HG03378 (cell line): ENCODE data around the gene KCP.

Experiments used
- ATAC-seq: cut with Tn5 transposase; IDR thresholded peaks from one replicate; pipeline ENCODE4 v1.9.1; 2021; ENCODE audit warnings: mild to moderate bottlenecking, moderate library complexity; ENCODE audit not compliant: unreplicated experiment

KCP gene

GRCh38 chr7:128842674-128843641 is 67.6 kb downstream of the KCP start:
- ATAC-seq: no peak

DNA sequence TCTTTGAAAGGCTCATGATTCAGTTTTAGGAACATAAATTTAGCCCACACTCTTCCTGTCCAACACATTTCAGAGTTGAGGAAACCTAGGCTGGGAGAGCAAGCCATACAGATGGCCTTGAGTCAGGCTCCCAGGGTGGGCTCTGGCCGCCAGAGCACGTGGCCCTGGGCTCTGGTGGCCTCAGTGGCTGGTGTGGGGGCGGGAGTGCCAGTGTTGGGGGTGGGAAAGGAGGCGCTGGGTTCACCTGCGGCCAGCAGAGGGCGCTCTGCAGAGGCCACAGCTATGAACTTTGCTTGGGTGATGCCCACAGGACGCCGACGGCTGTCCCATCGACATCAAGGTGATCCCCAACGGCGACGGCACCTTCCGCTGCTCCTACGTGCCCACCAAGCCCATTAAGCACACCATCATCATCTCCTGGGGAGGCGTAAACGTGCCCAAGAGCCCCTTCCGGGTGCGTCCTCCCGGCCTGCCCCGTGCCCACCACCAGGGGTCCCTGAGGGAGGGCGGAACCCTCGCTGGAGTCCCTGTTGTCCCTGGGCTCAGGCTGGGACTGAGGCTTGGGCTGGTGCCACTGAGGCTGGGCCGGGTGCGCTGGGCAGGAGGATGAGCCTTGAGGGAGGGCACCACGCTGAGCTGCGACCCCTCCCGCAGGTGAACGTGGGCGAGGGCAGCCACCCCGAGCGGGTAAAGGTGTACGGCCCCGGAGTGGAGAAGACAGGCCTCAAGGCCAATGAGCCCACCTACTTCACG is 68.4 kb downstream of the KCP start:
- ATAC-seq: no peak

- ATAC-seq: no peak
Observed at GRCh38 chr7:128841171-128841690, 69.3 kb downstream of the KCP start.

DNA sequence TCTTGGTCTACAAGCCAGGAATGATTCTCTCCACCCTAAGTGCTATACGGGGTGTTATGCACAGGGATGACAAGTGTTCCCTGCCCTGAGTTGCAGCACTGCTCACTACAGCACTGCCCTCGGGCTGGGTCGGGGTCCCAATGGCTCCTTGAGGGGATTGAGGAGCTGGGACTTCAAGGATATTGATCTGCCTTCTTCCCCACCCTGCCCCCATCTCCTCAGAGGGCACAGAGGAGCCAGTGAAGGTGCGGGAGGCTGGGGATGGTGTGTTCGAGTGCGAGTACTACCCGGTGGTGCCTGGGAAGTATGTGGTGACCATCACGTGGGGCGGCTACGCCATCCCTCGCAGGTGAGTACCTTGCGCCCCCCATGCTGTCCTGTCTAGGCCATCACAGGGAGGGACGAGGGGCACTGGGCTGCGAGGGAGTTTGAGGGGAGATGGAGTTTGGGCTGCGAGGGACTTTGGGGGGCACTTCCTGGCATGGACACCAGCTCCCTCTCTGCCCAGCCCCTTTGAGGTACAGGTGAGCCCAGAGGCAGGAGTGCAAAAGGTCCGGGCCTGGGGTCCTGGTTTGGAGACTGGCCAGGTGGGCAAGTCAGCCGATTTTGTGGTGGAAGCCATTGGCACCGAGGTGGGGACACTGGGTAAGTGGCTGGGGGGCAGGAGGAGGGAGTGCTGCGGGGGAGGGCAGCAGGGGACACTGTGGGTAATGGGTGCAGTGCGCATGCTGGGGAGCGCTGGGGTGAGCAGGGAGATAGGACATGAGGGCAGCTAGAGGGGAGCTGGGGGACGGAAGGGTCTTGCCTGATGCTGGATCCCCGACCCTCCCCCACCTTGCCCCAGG is 70.0 kb downstream of the KCP start:
- no peak for ATAC-seq

DNA sequence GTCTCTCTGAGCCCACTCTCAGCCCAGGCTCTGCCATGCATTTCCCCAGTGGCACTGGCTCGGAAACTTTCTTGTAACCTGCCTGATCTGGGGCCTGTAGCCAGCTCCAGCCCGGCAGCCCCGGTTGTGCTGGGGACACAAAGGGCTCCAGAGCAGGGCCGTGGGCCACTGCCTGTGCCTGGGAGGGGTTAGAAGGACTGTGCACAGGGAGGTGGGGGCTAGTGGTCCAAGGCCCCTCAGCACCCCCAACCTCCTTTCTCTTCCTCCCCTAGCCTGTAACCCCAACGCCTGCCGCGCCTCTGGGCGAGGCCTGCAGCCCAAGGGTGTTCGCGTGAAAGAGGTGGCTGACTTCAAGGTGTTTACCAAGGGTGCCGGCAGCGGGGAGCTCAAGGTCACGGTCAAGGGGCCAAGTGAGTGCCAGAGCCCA is 70.7 kb downstream of the KCP start:
- no peak for ATAC-seq

GRCh38 chr7:128838981-128839731 is 71.4 kb downstream of the KCP start:
- no peak for ATAC-seq

DNA sequence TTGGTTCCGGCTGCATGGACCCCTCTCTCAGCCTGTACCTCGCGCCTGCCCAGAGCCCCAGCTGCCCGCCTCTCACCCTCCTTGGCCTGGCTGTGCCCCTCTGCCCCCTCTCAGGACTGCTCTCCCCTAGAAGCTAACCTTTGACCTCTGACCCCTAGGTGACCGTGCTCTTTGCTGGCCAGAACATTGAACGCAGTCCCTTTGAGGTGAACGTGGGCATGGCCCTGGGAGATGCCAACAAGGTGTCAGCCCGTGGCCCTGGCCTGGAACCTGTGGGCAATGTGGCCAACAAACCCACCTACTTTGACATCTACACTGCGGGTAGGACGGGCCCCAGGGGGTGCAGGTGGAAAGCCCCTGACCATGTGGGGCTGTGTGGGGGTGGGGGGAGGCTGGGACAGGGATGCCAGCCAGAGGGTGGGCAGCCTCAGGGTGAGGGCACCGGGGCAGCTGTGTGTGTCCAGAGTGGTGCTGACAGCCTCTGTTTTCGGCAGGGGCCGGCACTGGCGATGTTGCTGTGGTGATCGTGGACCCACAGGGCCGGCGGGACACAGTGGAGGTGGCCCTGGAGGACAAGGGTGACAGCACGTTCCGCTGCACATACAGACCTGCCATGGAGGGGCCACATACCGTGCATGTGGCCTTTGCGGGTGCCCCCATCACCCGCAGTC is 72.3 kb downstream of the KCP start:
- ATAC-seq: no peak

DNA sequence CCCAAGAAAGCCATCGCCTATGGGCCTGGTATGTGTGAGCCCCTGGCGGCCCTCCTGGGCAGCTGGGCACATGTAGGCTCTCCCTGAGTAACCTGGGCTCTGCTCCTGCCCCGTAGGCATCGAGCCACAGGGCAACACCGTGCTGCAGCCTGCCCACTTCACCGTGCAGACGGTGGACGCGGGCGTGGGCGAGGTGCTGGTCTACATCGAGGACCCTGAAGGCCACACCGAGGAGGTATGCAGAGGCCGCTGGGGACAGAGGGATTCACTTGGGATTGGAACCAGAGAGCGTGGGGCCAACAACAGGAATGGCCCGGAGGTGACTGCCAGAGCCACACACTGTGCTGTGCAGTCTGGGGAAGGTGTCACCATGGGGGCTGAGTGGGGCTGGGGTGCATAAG is 73.0 kb downstream of the KCP start:
- ATAC-seq: no peak

GRCh38 chr7:128836729-128837348 is 73.7 kb downstream of the KCP start:
- ATAC-seq: no peak

DNA sequence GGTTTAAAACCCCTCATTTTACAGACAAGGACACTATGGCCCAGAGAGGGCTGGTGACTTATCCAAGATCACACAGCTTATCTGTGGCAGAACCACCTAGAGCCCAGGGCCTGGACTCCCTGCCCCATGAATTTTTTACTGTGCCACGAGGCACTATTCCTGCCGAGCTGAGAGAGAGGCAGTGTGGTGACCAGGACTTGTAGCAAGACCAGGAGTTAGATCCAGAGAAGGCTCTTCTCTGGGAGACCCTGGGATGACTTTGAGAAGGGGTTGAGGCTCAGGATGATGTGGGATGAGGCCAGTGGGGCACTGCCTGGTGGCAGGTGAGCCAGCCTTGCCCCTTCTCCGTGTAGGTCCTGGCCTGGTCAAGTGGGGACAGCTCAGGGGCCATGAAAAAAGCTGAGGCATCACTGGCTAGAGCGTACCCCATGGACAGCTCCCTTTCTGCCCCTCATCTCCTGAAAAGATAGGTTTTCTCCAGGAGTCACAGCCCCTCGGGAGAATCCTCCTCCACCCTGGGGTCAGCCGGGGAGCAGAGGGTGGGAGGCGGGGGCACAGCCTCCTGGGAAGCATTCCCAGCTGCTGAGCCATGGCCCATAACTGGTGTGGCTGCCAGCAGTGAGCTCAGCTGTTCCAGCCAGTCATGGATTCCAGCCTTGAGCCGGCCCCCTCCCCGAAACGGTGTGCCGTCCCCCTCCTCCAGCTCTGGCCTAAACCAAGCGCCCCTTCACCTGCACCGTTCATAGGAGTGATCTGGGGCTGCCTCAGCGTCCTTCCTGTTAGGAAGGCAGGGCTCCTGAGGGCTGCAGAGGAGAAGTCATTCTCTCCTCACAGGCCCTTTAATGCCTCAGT is 74.5 kb downstream of the KCP start:
- no peak for ATAC-seq

DNA sequence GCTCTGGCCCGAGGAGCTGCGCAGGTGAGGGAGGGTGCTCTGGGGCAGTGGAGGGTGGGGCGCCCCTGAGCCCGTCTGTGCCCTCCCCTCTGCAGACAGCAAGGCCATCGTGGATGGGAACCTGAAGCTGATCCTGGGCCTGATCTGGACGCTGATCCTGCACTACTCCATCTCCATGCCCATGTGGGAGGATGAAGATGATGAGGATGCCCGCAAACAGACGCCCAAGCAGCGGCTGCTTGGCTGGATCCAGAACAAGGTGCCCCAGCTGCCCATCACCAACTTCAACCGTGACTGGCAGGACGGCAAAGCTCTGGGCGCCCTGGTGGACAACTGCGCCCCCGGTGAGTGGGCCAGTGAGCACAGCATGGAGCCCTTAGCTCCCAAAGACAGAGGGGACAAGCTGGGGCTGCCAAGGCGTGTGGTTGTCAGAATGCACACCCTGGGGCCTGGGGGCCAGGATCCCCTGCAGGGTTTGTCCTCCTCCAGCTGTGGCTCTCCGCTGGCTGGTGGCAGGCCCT is 75.2 kb downstream of the KCP start:
- no peak for ATAC-seq

- no peak for ATAC-seq
Observed at GRCh38 chr7:128833946-128834325, 76.6 kb downstream of the KCP start.

GRCh38 chr7:128833148-128833945 is 77.2 kb downstream of the KCP start:
- no peak for ATAC-seq

DNA sequence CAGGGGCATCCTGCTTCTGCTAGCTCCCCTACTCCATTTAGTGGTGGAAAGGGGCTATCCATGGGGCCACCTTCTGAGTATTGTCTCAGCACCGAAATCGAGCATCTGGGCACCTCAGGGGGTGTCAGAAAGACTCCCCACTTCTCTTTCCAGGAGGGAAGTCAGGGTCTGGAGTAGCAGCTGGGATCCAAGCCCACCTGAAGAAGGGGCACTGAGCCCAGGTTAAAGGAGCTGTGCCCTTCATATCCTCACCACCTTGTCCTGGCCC is 77.7 kb downstream of the KCP start:
- no peak for ATAC-seq

- no peak for ATAC-seq
Observed at GRCh38 chr7:128831994-128832879, 78.3 kb downstream of the KCP start.

GRCh38 chr7:128831178-128831993 is 79.1 kb downstream of the KCP start:
- ATAC-seq: no peak
